HG02798 (cell line): ENCODE measurements around the gene APAF1.

Experiments used
- ATAC-seq: cut with Tn5 transposase; IDR thresholded peaks from one replicate; pipeline ENCODE4 v1.9.1; 2021; ENCODE audit warnings: mild to moderate bottlenecking; ENCODE audit not compliant: unreplicated experiment, poor library complexity

Gene APAF1

GRCh38 chr12:98656289-98657101 is 11.4 kb downstream of the APAF1 start:
- ATAC-seq, result peak; percentile 68

- no peak for ATAC-seq
Observed at GRCh38 chr12:98660521-98660920, 15.4 kb downstream of the APAF1 start.

- ATAC-seq, result no peak
Observed at GRCh38 chr12:98669751-98670150, 24.7 kb downstream of the APAF1 start.

GRCh38 chr12:98671459-98671858 is 26.4 kb downstream of the APAF1 start:
- no peak for ATAC-seq

GRCh38 chr12:98674841-98675240 is 29.8 kb downstream of the APAF1 start:
- no peak for ATAC-seq

- ATAC-seq, result no peak
Observed at GRCh38 chr12:98678236-98678945, 33.3 kb downstream of the APAF1 start.

- no peak for ATAC-seq
Observed at GRCh38 chr12:98678946-98679610, 34.0 kb downstream of the APAF1 start.

GRCh38 chr12:98679611-98680005 is 34.5 kb downstream of the APAF1 start:
- no peak for ATAC-seq

GRCh38 chr12:98684199-98684598 is 39.1 kb downstream of the APAF1 start:
- no peak for ATAC-seq

GRCh38 chr12:98686603-98687002 is 41.5 kb downstream of the APAF1 start:
- ATAC-seq, result no peak

GRCh38 chr12:98691351-98691750 is 46.3 kb downstream of the APAF1 start:
- no peak for ATAC-seq

GRCh38 chr12:98696036-98696646 is 51.1 kb downstream of the APAF1 start:
- ATAC-seq, result no peak

GRCh38 chr12:98697209-98697608 is 52.1 kb downstream of the APAF1 start:
- ATAC-seq, result no peak

- ATAC-seq, result peak; percentile 94
Observed at GRCh38 chr12:98698603-98699463, 53.7 kb downstream of the APAF1 start.

- no peak for ATAC-seq
Observed at GRCh38 chr12:98699586-98699985, 54.5 kb downstream of the APAF1 start.

GRCh38 chr12:98701166-98701565 is 56.1 kb downstream of the APAF1 start:
- ATAC-seq, result no peak

- ATAC-seq, result no peak
Observed at GRCh38 chr12:98709022-98709421, 63.9 kb downstream of the APAF1 start.

- no peak for ATAC-seq
Observed at GRCh38 chr12:98714426-98714825, 69.3 kb downstream of the APAF1 start.

GRCh38 chr12:98719515-98720504 is 74.7 kb downstream of the APAF1 start:
- peak; percentile 39 for ATAC-seq
